GM10266 (cell line): Measurements from ENCODE around the gene FOXD3.

Experiments
- DNase-seq: peaks from one replicate; pipeline ENCODE4 v3.0.0; 2012; ENCODE audit errors: extremely low spot score
- CTCF ChIP-seq: IDR thresholded peaks from 2 replicates; pipeline ENCODE4 v1.5.1; 2012; ENCODE audit warnings: mild to moderate bottlenecking, low read depth; ENCODE audit not compliant: control insufficient read depth, insufficient read depth; ENCODE audit errors: missing control alignments

FOXD3 gene

GRCh38 chr1:63321785-63322113 lies 618 bp upstream of the FOXD3 start:
- TF ChIP-seq CTCF, result no peak
- no peak for DNase-seq

GRCh38 chr1:63322944-63323864 lies 837 bp downstream of the FOXD3 start:
- peak; percentile 27 for TF ChIP-seq CTCF
- DNase-seq, result peak; percentile 68

- TF ChIP-seq CTCF, result no peak
- no peak for DNase-seq
Observed at GRCh38 chr1:63323865-63324778, 1.8 kb downstream of the FOXD3 start.

GRCh38 chr1:63324779-63325119 lies 2.4 kb downstream of the FOXD3 start:
- no peak for DNase-seq
- TF ChIP-seq CTCF, result no peak

GRCh38 chr1:63325279-63325985 lies 3.1 kb downstream of the FOXD3 start:
- no peak for DNase-seq
- no peak for TF ChIP-seq CTCF

- DNase-seq, result peak; percentile 21
- TF ChIP-seq CTCF, result no peak
Observed at GRCh38 chr1:63326106-63326472, 3.7 kb downstream of the FOXD3 start.
